GM23248 (cell line): ENCODE results near the gene SLC40A1. TPM values are rescaled to one million over a fixed set of nuclear protein-coding genes. Genes with fewer than 3 reads are reported as not detected.

ENCODE experiments used
- DNase-seq: peaks from one replicate; pipeline ENCODE4 v3.0.0-alpha.2; 2015
- H2AFZ ChIP-seq: fragments of 200-600 bp; sonication (generic); 2 replicates; pipeline ENCODE4 v1.6.1; 2016; ENCODE audit warnings: antibody characterized with exemption
- H3F3A ChIP-seq: fragments of 200-600 bp; sonication (generic); 2 replicates; pipeline ENCODE4 v1.6.1; 2016; ENCODE audit warnings: mild to moderate bottlenecking, antibody characterized with exemption, mixed run types; ENCODE audit not compliant: insufficient read depth
- H3K27ac ChIP-seq: fragments of 200-600 bp; sonication (generic); 2 replicates; pipeline ENCODE4 v1.5.1; 2016; ENCODE audit warnings: mild to moderate bottlenecking
- H3K27me3 ChIP-seq: fragments of 200-600 bp; sonication (generic); replicated peaks from 2 replicates; pipeline ENCODE4 v1.6.1; 2016; ENCODE audit warnings: mild to moderate bottlenecking; ENCODE audit not compliant: insufficient read depth
- H3K36me3 ChIP-seq: fragments of 200-600 bp; sonication (generic); 2 replicates; pipeline ENCODE4 v1.6.1; 2016; ENCODE audit warnings: low read depth, mild to moderate bottlenecking
- H3K4me1 ChIP-seq: fragments of 200-600 bp; sonication (generic); 2 replicates; pipeline ENCODE4 v1.6.1; 2016; ENCODE audit warnings: mild to moderate bottlenecking; ENCODE audit not compliant: insufficient read depth
- H3K4me2 ChIP-seq: fragments of 200-600 bp; sonication (generic); one replicate; pipeline ENCODE4 v1.6.1; 2016; ENCODE audit warnings: mild to moderate bottlenecking; ENCODE audit not compliant: unreplicated experiment
- H3K4me3 ChIP-seq: fragments of 200-600 bp; sonication (generic); 2 replicates; pipeline ENCODE4 v1.5.1; 2016; ENCODE audit warnings: mild to moderate bottlenecking
- H3K79me2 ChIP-seq: fragments of 200-600 bp; sonication (generic); 2 replicates; pipeline ENCODE4 v1.6.1; 2016; ENCODE audit warnings: mild to moderate bottlenecking; ENCODE audit not compliant: insufficient read depth
- H3K9ac ChIP-seq: fragments of 200-600 bp; sonication (generic); 2 replicates; pipeline ENCODE4 v1.6.1; 2016; ENCODE audit warnings: mild to moderate bottlenecking
- H3K9me2 ChIP-seq: fragments of 200-600 bp; sonication (generic); 2 replicates; pipeline ENCODE4 v1.6.1; 2016; ENCODE audit warnings: mixed run types, mild to moderate bottlenecking, moderate library complexity; ENCODE audit not compliant: insufficient read depth
- H3K9me3 ChIP-seq: fragments of 200-600 bp; sonication (generic); one replicate; pipeline ENCODE4 v1.6.1; 2017; ENCODE audit warnings: low read depth
- H4K20me1 ChIP-seq: fragments of 200-600 bp; sonication (generic); 2 replicates; pipeline ENCODE4 v1.6.0; 2016; ENCODE audit not compliant: insufficient read depth
- EZH2 ChIP-seq: fragments of 200-600 bp; sonication (generic); IDR thresholded peaks from 2 replicates; pipeline ENCODE4 v1.6.1; 2018; ENCODE audit warnings: antibody characterized with exemption, mild to moderate bottlenecking; ENCODE audit not compliant: insufficient read depth, poor library complexity, severe bottlenecking
- EZH2phosphoT487 ChIP-seq: fragments of 200-600 bp; sonication (generic); IDR thresholded peaks from 2 replicates; pipeline ENCODE4 v1.6.1; 2018; ENCODE audit warnings: antibody characterized with exemption, moderate library complexity, mild to moderate bottlenecking, low read depth; ENCODE audit not compliant: insufficient read depth
- WGBS, 2 experiments: methylation state at CpG; one replicate each; pipeline ENCODE4 v1.1.6; 2015 to 2017; ENCODE audit warnings: low lambda C conversion rate in 2 of 2, low coverage in 1 of 2; ENCODE audit errors: missing lambda C conversion rate in 2 of 2; 5-methylcytosine and 5-hydroxymethylcytosine counted together
- in situ Hi-C: fragments of 300-500 bp; cut with MboI; formaldehyde crosslinking; loops from 2 replicates; pipeline ENCODE4 v1.15.0; 2020
- polyA plus RNA-seq: library from polyadenylated mRNA; unstranded; fragments of >200 nt; fragmentation: Nextera tagmentation; extraction: Ambion mirVana; gene quantifications from 2 replicates; pipeline ENCODE4 v1.2.1, GENCODE V29; 2016
- total RNA-seq: library from RNA; depleted of rRNA; stranded (reverse); fragments of >200 nt; shearing (Covaris generic); gene quantifications from 2 replicates; pipeline ENCODE4 v1.2.3, GENCODE V29; 2014

SLC40A1 gene
- total and polyA plus RNA-seq, 2 experiments from 2014 or later = 0.28 TPM; not detected in 1

- no peaks in the 10 kb centered on the region for H3F3A ChIP-seq
- H3K79me2 ChIP-seq = no peaks in the 10 kb centered on the region
- 55 to 57% methylated on average over 6 of the region's 6 CpGs for WGBS, 2 experiments
- no peaks in the 10 kb centered on the region for H3K4me1 ChIP-seq
- H4K20me1 ChIP-seq = no peaks in the 10 kb centered on the region
- no peaks in the 10 kb centered on the region for H3K36me3 ChIP-seq
- no peak overlapping the region for H3K4me2 ChIP-seq
- H3K27ac ChIP-seq = no peak overlapping the region
- DNase-seq = no peak
- in situ Hi-C loops = no loop called here
- H3K27me3 ChIP-seq = no peaks in the 10 kb centered on the region
- no peak for TF ChIP-seq EZH2phosphoT487
- TF ChIP-seq EZH2 = no peak
- no peaks in the 10 kb centered on the region for H3K9me3 ChIP-seq
- H2AFZ ChIP-seq = no peak overlapping the region
- H3K9ac ChIP-seq = no peak overlapping the region
- H3K9me2 ChIP-seq = no peaks in the 10 kb centered on the region
- no peak overlapping the region for H3K4me3 ChIP-seq
Measured at GRCh38 chr2:189542145-189542882, 38.3 kb downstream of the SLC40A1 start.

GRCh38 chr2:189541591-189541990 is 39.0 kb downstream of the SLC40A1 start:
- H3K36me3 ChIP-seq = no peaks in the 10 kb centered on the region
- no peaks in the 10 kb centered on the region for H3K9me3 ChIP-seq
- H4K20me1 ChIP-seq = no peaks in the 10 kb centered on the region
- H3F3A ChIP-seq = no peaks in the 10 kb centered on the region
- TF ChIP-seq EZH2 (no peak), EZH2phosphoT487 (no peak)
- H3K4me3 ChIP-seq = no peak overlapping the region
- H2AFZ ChIP-seq = no peak overlapping the region
- H3K4me1 ChIP-seq = no peaks in the 10 kb centered on the region
- in situ Hi-C loops = no loop called here
- no peaks in the 10 kb centered on the region for H3K9me2 ChIP-seq
- no peak overlapping the region for H3K27ac ChIP-seq
- H3K4me2 ChIP-seq = no peak overlapping the region
- no peak overlapping the region for H3K9ac ChIP-seq
- WGBS, 2 experiments = 30 to 33% methylated on average over 5 of the region's 5 CpGs
- H3K27me3 ChIP-seq = no peaks in the 10 kb centered on the region
- no peaks in the 10 kb centered on the region for H3K79me2 ChIP-seq
- no peak for DNase-seq

- in situ Hi-C loops = no loop called here
- Histone ChIP-seq H3K9me2 (no peaks in the 10 kb centered on the region), H2AFZ (no peak overlapping the region), H3K27me3 (no peaks in the 10 kb centered on the region), H3K9me3 (no peaks in the 10 kb centered on the region), H3K27ac (no peak overlapping the region), H3K79me2 (no peaks in the 10 kb centered on the region), H4K20me1 (no peaks in the 10 kb centered on the region), H3F3A (no peaks in the 10 kb centered on the region), H3K4me3 (no peak overlapping the region), H3K4me1 (no peaks in the 10 kb centered on the region), H3K9ac (no peak overlapping the region), H3K4me2 (no peak overlapping the region), H3K36me3 (no peaks in the 10 kb centered on the region)
- peak; percentile 33 for DNase-seq
- no peak for TF ChIP-seq EZH2
- no peak for TF ChIP-seq EZH2phosphoT487
- 24 to 52% methylated on average over 1 of the region's 1 CpG for WGBS, 2 experiments
Measured at GRCh38 chr2:189540551-189540950, 40.0 kb downstream of the SLC40A1 start.

- no peak for TF ChIP-seq EZH2phosphoT487
- no peak for TF ChIP-seq EZH2
- no peaks in the 10 kb centered on the region for H3K36me3 ChIP-seq
- H3K79me2 ChIP-seq = no peaks in the 10 kb centered on the region
- H3K4me1 ChIP-seq = peaks cover 20% of the 10 kb centered on the region
- H3K9me2 ChIP-seq = no peaks in the 10 kb centered on the region
- H3K27me3 ChIP-seq = no peaks in the 10 kb centered on the region
- no peak overlapping the region for H2AFZ ChIP-seq
- no peaks in the 10 kb centered on the region for H4K20me1 ChIP-seq
- no peak overlapping the region for H3K9ac ChIP-seq
- H3K4me3 ChIP-seq = no peak overlapping the region
- 86 to 88% methylated on average over 1 of the region's 1 CpG for WGBS, 2 experiments
- in situ Hi-C loops = no loop called here
- H3K4me2 ChIP-seq = no peak overlapping the region
- no peaks in the 10 kb centered on the region for H3K9me3 ChIP-seq
- H3K27ac ChIP-seq = no peak overlapping the region
- peaks cover 17% of the 10 kb centered on the region for H3F3A ChIP-seq
- no peak for DNase-seq
Measured at GRCh38 chr2:189538402-189538801, 42.2 kb downstream of the SLC40A1 start.

- 89% methylated on average over 3 of the region's 3 CpGs for WGBS, 2 experiments
- no peaks in the 10 kb centered on the region for H3K79me2 ChIP-seq
- H3K9me3 ChIP-seq = no peaks in the 10 kb centered on the region
- TF ChIP-seq EZH2 (no peak), EZH2phosphoT487 (no peak)
- in situ Hi-C loops = no loop called here
- no peak for DNase-seq
- peaks cover 25% of the 10 kb centered on the region for H3K4me1 ChIP-seq
- H3K4me2 ChIP-seq = no peak overlapping the region
- no peak overlapping the region for H2AFZ ChIP-seq
- peaks cover 22% of the 10 kb centered on the region for H3F3A ChIP-seq
- no peaks in the 10 kb centered on the region for H3K36me3 ChIP-seq
- H3K27me3 ChIP-seq = no peaks in the 10 kb centered on the region
- H3K27ac ChIP-seq = no peak overlapping the region
- H3K9me2 ChIP-seq = no peaks in the 10 kb centered on the region
- no peaks in the 10 kb centered on the region for H4K20me1 ChIP-seq
- no peak overlapping the region for H3K4me3 ChIP-seq
- no peak overlapping the region for H3K9ac ChIP-seq
Measured at GRCh38 chr2:189536830-189537229, 43.8 kb downstream of the SLC40A1 start.
